ENCODE measurements around the gene CLDND2.
"Not testable (repeated sequence)": the region's sequence is repeated elsewhere in the genome, so short reads cannot be mapped to it uniquely, and the experiment has no call there.

Gene CLDND2

DNA sequence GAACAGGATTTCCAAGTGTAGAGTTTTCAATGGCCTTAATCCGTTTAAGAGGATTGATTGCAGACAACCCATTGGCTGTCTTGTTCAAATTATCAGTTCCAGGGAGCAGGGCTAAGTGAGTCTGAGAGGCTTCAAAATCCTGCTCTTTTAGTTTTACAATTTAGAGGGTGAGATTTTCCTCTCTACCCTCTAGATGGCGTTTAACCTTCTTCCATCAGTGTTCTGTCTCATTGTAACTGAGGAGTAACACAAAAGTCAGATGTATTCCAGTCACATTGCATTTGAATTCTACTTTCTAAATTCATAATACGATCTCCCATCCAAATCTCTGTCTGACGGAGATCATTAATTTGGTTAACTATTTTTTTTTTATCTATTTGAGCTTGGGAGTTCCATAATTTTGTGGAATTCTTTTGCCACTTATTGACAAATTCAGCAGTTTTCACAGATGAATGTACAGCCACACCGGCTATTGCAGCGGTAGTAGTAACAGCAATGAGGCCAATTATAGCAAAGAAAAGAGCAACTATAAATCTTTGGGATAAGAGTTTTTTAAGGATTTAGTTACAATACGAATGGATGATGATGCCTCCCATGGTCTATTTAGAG is 29.4 kb upstream of the CLDND2 start:
- TF ChIP-seq, protein P1, sequence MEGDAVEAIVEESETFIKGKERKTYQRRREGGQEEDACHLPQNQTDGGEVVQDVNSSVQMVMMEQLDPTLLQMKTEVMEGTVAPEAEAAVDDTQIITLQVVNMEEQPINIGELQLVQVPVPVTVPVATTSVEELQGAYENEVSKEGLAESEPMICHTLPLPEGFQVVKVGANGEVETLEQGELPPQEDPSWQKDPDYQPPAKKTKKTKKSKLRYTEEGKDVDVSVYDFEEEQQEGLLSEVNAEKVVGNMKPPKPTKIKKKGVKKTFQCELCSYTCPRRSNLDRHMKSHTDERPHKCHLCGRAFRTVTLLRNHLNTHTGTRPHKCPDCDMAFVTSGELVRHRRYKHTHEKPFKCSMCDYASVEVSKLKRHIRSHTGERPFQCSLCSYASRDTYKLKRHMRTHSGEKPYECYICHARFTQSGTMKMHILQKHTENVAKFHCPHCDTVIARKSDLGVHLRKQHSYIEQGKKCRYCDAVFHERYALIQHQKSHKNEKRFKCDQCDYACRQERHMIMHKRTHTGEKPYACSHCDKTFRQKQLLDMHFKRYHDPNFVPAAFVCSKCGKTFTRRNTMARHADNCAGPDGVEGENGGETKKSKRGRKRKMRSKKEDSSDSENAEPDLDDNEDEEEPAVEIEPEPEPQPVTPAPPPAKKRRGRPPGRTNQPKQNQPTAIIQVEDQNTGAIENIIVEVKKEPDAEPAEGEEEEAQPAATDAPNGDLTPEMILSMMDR (IDR thresholded peaks at IDR 0.05), result peak; percentile 65
- Histone ChIP-seq H3K4me3 (ENCODE audit: low read depth in 1 of 2, low read length in 1 of 2) (no peak overlapping the region), H3K9me3 (no peaks in the 10 kb centered on the region), H3K27ac (peak overlapping the region; percentile 13), H3K4me1 (ENCODE audit: control insufficient read depth in 1 of 2, insufficient read depth in 1 of 2, low read depth in 1 of 2, low read length in 1 of 2) (peaks cover 42 to 43% of the 10 kb centered on the region in 2 experiments), H3K36me3 (no peaks in the 10 kb centered on the region), H3K27me3 (no peaks in the 10 kb centered on the region)

DNA sequence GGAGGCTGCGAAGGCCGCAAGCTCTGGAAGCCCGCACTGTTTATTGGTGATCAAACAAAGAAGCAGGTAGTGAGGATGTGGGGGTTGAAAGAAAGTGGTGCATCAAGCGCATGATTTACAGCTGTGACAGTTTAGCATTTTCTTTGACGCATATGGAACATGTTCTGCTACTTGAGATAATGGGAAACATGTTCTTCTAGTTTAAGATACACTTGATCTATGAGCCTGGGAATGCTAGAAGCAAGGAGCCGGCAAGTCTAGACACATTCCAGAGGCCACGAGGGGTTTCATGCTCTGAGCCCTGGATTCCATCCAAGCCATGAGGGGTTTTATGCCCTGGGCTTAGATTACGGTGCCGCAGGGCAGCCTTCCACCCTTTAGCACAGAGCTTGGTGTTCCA is 28.6 kb upstream of the CLDND2 start:
- H3K9me3 ChIP-seq; H3K27ac ChIP-seq; H3K4me3 ChIP-seq (ENCODE audit: low read depth in 1 of 2, low read length in 1 of 2); H3K27me3 ChIP-seq; H3K36me3 ChIP-seq: not testable (repeated sequence)
- peaks cover 43% of the 10 kb centered on the region in 2 experiments for H3K4me1 ChIP-seq (ENCODE audit: control insufficient read depth in 1 of 2, insufficient read depth in 1 of 2, low read depth in 1 of 2, low read length in 1 of 2)

DNA sequence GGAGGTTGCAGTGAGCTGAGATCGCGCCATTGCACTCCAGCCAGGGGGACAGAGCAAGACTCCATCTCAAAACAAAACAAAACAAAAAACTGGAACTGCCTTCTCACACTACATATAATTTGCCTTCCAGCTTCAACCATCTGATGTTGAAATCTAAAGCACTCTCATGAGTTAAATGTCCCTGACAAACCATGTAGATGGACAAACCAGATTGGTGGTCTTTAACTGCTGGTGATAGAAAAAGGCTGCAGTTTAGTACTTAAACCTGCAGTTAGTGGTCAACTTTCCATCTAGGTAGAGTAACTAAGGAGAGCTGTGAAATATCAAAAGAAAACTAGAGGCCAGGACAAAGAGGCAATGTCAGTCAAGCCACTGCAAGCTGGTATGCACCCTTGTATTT is 27.4 kb upstream of the CLDND2 start:
- H3K27me3 ChIP-seq, result no peaks in the 10 kb centered on the region
- TF ChIP-seq, protein P1 (IDR thresholded peaks at IDR 0.05), result no peak
- peaks cover 43% of the 10 kb centered on the region in 2 experiments for H3K4me1 ChIP-seq (ENCODE audit: control insufficient read depth in 1 of 2, insufficient read depth in 1 of 2, low read depth in 1 of 2, low read length in 1 of 2)
- H3K9me3 ChIP-seq, result no peaks in the 10 kb centered on the region
- H3K27ac ChIP-seq, result peak overlapping the region; percentile 87
- H3K36me3 ChIP-seq, result no peaks in the 10 kb centered on the region
- no peak overlapping the region for H3K4me3 ChIP-seq (ENCODE audit: low read depth in 1 of 2, low read length in 1 of 2)

DNA sequence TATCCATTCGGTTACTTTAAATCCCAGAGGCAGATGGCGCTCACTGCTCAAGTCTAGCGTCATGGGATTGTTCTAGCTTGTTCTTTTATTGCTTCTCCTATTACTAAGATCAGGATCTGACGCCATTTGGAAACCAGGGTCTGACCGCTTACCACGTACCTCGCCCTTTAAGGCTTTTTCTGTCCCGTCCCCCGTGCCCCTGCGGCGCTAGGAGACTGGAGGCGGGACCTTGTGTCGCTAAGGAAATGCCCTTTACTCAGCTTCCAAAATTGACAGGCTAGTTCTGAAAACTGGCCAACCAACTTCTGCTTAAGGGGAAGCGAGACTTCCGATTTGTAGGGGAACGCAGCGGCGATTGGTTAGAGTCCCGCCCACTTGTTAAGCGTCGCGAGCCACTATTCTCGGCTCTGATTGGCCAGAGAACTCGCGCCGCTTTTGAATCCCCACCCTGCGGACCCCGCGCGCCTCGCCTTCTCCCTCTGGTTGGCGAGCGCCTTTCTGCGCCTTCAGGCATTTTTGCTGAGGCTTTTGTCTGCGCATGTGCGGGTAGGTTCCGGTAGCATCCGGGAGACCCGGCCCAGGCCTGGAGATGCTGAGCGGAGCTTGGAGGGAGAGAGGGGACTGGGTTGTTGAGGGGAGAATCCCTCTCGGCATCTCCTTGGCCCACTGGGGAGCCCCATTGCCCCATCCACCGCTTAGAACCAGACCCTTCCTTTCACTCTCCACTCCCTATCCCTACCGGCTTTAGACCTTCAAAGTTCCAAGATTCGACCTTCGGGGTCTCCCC is 25.4 kb upstream of the CLDND2 start:
- Histone ChIP-seq H3K27ac (peak overlapping the region; percentile 87), H3K4me3 (ENCODE audit: low read depth in 1 of 2, low read length in 1 of 2) (peak overlapping the region; percentile 66 to 74), H3K9me3 (no peaks in the 10 kb centered on the region), H3K27me3 (no peaks in the 10 kb centered on the region), H3K4me1 (ENCODE audit: control insufficient read depth in 1 of 2, insufficient read depth in 1 of 2, low read depth in 1 of 2, low read length in 1 of 2) (peaks cover 33 to 39% of the 10 kb centered on the region in 2 experiments), H3K36me3 (no peaks in the 10 kb centered on the region)
- TF ChIP-seq, protein P1 (IDR thresholded peaks at IDR 0.05), result no peak

DNA sequence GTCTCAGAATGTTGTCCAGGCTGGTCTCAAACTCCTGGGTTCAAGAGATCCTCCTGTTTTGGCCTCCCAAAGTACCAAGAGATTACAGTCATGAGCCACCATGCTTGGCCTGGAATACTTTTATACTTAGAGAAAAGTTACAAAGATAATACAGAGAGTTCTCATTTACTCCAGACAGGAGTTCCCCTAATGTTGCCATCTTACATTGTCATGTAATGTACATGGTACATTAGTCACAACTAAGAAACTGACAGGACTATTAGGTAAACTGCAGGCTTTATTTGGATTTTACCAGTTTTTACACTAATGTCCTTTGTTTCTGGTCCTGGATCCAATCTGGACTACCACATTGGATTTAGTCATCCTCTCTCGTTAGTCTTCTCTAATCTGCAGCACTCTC is 23.9 kb upstream of the CLDND2 start:
- H3K4me1 ChIP-seq (ENCODE audit: control insufficient read depth in 1 of 2, insufficient read depth in 1 of 2, low read depth in 1 of 2, low read length in 1 of 2), result peaks cover 33 to 39% of the 10 kb centered on the region in 2 experiments
- no peaks in the 10 kb centered on the region for H3K27me3 ChIP-seq
- H3K36me3 ChIP-seq, result no peaks in the 10 kb centered on the region
- no peak overlapping the region for H3K4me3 ChIP-seq (ENCODE audit: low read depth in 1 of 2, low read length in 1 of 2)
- no peak overlapping the region for H3K27ac ChIP-seq
- no peaks in the 10 kb centered on the region for H3K9me3 ChIP-seq
- TF ChIP-seq, protein P1 (IDR thresholded peaks at IDR 0.05), result no peak

DNA sequence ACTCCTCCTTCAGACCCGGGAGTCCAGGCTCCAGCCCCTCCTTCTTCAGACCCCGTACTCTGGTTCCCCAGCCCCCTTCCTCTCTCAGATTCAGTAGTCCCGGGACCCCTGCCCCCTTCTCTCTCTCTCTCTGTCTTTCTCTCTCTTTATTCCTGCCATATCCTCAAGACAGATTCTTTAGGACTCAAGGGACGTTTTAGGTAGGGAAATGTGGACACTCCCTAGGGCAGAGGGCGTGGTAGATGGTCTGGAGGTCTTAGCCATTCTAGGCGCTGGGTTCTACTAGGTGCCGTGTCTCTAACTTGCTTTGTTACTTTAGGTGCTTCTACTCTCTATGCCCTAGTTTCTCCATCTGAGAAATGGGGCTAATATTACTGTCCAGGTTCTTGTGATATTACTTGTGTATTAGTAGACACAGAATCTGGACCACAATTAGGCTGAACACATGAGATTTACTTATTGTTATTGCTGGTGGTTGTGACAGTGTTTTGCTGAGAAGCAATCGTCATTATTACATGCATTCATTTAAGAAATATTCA is 22.3 kb upstream of the CLDND2 start:
- H3K9me3 ChIP-seq, result no peaks in the 10 kb centered on the region
- peak overlapping the region; percentile 53 to 56 for H3K4me3 ChIP-seq (ENCODE audit: low read depth in 1 of 2, low read length in 1 of 2)
- H3K4me1 ChIP-seq (ENCODE audit: control insufficient read depth in 1 of 2, insufficient read depth in 1 of 2, low read depth in 1 of 2, low read length in 1 of 2), result peaks cover 30 to 37% of the 10 kb centered on the region in 2 experiments
- H3K36me3 ChIP-seq, result no peaks in the 10 kb centered on the region
- H3K27ac ChIP-seq, result peak overlapping the region; percentile 62
- H3K27me3 ChIP-seq, result no peaks in the 10 kb centered on the region
- TF ChIP-seq, protein P1 (IDR thresholded peaks at IDR 0.05), result no peak

All from neutrophil (primary cell).